Stimulated activated CD8-positive, alpha-beta memory T cell treated with anti-CD3 and anti-CD28 coated beads, Interleukin-7, amount 100 ng/mL, for 4 hours (primary cell): ENCODE measurements around the gene CLDN14.
"Not testable (repeated sequence)": the region's sequence is repeated elsewhere in the genome, so short reads cannot be mapped to it uniquely, and the experiment has no call there.

Experiments
- DNase-seq, 2 donors: peaks; one replicate each; pipeline ENCODE4 v3.0.0-alpha.2; 2020; ENCODE audit warnings: low read depth in 2 of 2

The CLDN14 gene

DNA sequence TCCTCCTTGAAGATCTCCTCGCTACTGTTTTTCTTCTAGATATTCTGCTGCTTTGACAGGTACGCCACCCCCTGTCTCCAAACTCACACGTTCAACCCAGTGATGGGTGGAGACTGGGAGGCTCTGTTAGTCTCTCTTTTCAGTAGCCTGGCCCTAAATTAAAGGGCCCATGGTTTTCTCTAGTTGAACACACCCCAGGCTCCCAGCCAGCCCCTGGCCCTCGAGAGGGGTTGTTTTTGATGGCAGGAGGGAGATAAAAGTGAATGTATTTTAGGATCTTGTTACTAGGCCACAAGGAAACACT is 21.6 kb upstream of the CLDN14 start:
- no peak for DNase-seq

- no peak for DNase-seq
These were observed 19.9 kb upstream of the CLDN14 start for GRCh38 chr21:36499578-36500471.

DNA sequence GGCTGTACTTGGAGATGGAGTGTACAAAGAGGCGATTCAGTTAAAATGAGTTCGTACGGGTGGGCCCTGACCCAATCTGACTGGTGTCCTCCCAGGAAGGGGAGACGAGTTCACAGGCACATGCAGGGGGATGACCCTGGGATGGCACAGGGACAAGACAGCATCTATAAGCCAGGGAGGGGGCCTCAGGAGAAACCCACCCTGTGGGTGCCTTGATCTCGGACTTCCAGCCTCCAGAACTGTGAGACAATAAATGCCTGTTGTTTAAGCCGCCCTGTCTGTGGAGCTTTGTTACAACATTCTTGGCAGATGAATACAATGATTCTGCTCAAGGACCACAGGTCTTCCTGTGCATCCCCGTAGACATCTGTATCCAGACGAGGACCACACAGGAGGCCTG is 14.6 kb upstream of the CLDN14 start:
- no peak for DNase-seq

GRCh38 chr21:36491209-36491910 is 11.4 kb upstream of the CLDN14 start:
- DNase-seq, result no peak

GRCh38 chr21:36489776-36490165 is 9.8 kb upstream of the CLDN14 start:
- DNase-seq, result no peak

- no peak for DNase-seq
These were observed 9.3 kb upstream of the CLDN14 start for GRCh38 chr21:36489103-36489775.

DNA sequence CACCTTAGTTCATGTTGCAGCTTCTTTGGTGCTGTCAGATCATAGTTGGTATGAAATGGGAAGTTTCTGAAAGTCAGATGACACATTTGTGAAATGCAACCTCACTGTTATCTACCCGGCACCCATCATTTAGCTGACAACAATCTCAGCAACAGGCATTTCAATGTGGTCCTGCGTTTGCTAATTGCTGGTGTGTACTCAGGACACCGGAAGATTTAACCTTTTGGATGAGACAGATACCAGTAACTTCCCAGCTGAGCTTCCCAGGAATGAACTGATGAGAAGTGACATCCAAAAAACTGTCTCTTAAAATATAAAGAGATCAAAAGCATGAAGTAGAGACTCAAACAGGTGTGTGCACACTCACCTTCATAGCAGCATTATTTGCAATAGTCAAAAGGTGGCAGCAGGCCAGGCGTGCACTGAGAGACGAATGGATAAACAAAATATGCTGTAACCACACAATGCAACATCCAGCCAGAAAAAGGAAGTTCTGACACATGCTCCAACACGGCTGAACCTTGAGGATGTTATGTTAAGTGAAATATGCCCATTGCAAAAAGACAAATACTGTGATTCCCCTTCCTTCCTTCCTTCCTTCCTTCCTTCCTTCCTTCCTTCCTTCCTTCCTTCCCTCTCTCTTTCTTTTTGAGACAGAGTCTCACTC is 7.9 kb upstream of the CLDN14 start:
- DNase-seq, result no peak

DNA sequence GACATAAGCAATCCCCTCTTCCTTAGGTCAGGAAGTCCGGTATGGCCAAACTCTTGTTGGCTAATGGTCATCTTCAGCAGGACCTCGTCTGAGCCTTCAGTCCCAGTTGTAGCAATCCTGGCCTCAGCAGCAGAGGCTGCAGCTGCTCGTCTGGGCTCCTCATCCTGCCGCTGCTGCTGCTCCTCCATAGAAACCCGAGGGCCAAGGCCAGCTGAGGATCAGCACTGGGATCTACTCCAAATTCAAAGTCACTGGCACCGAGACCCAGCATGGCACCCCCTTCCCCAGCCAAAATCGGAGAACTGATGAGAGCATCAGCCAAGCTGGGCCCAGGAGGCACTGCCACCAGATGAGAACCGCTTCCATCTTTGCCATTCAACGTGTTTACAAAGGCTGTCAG is 6.3 kb upstream of the CLDN14 start:
- no peak for DNase-seq

DNA sequence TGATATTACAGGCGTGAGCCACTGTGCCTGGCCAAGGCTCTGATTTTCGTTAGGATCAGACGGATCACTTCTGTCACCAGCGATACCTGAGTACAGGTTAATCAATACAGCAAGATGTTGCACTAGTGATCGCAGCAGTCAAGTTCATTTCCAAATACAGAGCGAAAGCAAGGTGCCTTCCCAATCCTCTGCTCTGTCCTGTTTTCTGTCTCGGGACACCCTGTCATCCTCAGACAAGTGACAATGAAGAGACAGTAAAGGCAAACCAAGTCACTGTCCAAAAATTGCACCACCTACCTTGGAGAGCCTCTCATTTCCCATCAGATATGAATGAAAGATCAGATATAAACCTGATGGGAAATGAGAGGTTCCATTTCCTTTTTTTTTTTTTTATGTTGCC is 5.6 kb upstream of the CLDN14 start:
- DNase-seq, result no peak

DNA sequence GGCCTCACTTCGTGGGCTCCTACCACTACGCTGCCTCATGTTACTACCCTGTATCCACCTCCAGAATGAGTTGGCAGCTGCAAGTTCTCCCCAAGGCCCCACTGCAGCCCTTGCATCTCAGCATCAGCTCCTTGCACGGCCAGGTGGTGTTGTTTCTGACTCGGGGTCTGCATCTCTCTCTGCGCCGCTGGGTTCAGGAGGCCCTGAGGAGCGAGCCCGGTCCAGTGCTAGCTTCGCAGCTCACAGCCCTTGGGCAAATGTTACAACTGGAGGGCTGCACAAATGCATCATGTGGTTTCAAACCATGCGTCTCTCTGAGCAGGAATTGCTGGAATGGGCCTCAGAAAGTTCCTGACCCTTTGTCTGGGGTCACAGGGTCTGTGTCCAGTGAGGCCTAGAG is 3.2 kb upstream of the CLDN14 start:
- DNase-seq, result no peak

DNA sequence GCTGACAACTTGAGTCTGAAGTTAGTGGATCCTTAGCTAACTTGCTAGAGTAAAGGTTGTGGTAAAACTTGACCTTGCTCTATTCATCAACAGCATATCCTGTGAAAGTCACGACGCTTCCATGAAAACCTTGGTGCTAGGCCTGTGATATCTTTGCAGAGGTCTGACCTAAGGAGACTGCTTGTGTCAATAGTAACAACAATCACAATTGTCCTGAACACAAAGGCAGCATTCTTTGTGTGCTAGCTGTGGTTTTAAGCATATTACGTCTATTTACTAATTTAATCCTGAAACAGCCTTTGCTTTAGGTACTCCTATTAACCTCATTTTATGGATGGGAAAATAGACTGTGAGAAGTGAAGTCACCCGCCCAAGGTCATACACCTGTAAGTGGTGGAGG is 2.8 kb upstream of the CLDN14 start:
- DNase-seq, result no peak

- no peak for DNase-seq
These were observed 2.3 kb upstream of the CLDN14 start for GRCh38 chr21:36482181-36482580.

DNA sequence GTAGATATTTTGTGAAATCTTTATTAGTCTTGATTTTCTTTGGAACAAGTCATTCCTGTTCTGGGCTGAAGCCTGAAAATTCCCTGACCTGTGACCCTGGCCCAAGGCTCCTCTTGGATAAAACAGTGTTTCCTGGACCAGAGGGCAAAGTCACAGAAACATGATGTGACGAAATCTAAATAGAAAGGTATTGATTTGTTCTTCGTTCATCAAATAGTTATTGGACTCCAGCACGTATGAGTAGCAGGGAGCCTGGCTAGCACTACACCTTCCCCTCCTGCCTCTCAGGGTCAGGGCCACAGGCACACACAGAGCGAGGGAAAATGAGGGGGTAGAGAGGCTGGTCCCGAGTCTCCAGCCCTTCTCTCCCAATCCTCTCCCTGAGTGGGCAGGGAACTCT is 1.7 kb upstream of the CLDN14 start:
- DNase-seq, result no peak

- DNase-seq, result no peak
These were observed 696 bp upstream of the CLDN14 start for GRCh38 chr21:36480618-36481017.

DNA sequence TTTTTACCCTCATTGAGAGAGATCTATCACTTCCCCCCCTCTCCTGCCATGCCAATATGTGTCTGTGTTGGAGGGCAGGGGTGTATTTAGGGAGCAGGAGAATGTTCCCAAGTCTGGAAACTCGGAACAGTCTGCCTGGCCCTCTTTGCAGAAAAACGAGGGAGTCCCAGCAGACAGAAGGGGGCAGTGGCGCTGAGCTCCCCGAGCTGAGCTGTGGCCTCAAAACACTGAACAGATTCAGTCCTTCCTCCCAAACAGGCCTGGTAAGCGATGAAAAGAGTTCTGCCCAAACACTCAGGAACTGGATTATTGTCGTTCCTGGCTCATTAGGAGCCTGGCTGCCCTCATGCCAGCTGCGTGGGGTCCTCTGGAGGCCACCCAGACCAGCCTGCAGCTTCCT is 981 bp downstream of the CLDN14 start:
- DNase-seq, result no peak

- DNase-seq, result no peak
These were observed 1.7 kb downstream of the CLDN14 start for GRCh38 chr21:36478207-36478701.

GRCh38 chr21:36477559-36477958 is 2.4 kb downstream of the CLDN14 start:
- no peak for DNase-seq

DNA sequence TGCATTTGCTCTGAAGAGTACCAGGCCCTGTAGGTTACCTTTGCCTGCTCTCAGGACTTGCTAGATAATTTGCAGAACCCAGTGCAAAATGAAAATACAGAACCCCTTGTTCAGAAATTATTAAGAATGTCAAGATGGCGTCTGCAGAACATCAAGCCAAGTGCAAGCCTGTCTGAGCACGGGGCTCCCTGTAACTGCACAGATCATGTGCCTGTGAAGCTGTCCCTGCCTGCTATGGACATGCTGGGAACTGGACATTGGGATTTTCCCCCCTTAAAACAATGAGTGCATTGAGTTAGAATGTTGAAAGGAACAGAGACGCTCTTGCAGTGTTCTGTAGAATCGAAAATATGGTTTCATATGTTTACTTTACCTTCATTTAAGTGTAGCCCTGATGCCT is 2.9 kb downstream of the CLDN14 start:
- no peak for DNase-seq

DNA sequence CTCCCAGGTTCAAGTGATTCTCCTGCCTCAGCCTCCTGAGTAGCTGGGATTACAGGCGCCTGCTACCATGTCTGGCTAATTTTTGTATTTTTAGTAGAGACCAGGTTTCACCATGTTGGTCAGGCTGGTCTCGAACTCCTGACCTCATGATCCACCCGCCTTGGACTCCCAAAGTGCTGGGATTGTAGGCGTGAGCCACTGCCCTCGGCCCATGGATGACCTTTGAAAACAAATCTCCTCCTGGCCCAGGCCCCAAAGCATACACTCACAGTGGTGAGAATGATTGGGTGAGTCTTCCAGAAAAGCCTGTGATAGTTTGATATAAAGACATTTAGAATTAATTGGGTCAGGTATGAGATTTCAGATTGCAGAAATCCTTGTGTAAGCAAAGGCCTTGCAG is 3.4 kb downstream of the CLDN14 start:
- not testable (repeated sequence) for DNase-seq

DNA sequence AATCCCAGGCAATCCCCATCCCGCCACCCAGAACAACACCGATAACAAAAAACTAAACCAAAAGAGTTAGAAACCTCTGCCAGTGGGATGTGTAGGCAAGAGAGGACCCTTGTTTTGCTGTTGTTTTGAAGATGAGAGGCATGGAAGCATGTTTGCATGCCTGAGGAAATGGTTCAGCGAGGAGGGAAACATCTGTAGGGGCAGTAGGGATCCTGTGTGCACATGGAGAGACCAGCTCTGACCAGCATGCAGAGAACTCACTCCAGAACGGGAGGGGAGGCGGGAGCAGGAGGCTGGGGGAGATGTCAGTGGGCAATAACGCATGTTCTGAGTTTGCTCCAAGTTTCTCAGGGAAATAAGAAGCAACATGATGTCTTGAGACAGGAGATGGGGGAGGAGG is 5.3 kb downstream of the CLDN14 start:
- no peak for DNase-seq

GRCh38 chr21:36473203-36473602 is 6.7 kb downstream of the CLDN14 start:
- no peak for DNase-seq

- DNase-seq, result no peak
These were observed 7.5 kb downstream of the CLDN14 start for GRCh38 chr21:36472377-36472776.
